DND-41 (cell line): ENCODE measurements around the gene ADAMTSL3.

ENCODE experiments used
- EZH2 ChIP-seq: IDR thresholded peaks from 3 replicates; pipeline ENCODE4 v1.6.1; 2012; ENCODE audit warnings: borderline replicate concordance, low read depth, mild to moderate bottlenecking, moderate library complexity, low read length, inconsistent platforms; ENCODE audit not compliant: severe bottlenecking
- TF ChIP-seq, protein P1 (sequence below): IDR thresholded peaks from 2 replicates; pipeline ENCODE4 v1.5.1; 2012; ENCODE audit warnings: borderline replicate concordance, low read length, moderate library complexity, mild to moderate bottlenecking; ENCODE audit not compliant: poor library complexity, severe bottlenecking; ENCODE audit errors: extremely low read depth

DNA sequence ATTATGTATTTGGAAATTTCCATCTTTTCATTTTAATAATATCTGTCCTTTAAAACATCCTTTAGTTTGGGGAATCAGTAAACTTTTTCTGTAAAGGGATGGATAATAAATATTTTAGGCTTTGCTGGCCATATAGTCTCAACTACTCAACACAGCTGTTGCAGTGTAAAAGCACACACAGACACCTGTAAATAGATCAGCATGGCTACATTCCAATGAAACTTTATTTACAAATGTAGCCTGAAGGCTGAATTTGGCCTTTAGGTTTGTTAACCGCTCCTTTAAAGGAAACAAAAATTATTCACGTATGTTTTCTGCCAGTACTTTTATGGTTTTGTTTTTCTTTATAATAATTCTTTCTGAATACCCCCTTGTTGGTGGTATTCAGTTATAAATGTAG lies 184.8 kb downstream of the ADAMTSL3 start:
- TF ChIP-seq, protein P1, sequence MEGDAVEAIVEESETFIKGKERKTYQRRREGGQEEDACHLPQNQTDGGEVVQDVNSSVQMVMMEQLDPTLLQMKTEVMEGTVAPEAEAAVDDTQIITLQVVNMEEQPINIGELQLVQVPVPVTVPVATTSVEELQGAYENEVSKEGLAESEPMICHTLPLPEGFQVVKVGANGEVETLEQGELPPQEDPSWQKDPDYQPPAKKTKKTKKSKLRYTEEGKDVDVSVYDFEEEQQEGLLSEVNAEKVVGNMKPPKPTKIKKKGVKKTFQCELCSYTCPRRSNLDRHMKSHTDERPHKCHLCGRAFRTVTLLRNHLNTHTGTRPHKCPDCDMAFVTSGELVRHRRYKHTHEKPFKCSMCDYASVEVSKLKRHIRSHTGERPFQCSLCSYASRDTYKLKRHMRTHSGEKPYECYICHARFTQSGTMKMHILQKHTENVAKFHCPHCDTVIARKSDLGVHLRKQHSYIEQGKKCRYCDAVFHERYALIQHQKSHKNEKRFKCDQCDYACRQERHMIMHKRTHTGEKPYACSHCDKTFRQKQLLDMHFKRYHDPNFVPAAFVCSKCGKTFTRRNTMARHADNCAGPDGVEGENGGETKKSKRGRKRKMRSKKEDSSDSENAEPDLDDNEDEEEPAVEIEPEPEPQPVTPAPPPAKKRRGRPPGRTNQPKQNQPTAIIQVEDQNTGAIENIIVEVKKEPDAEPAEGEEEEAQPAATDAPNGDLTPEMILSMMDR = no peak
- no peak for TF ChIP-seq EZH2
